Uterus (tissue), 2 donors: ENCODE data around the gene GFOD2.

ENCODE experiments used
- CTCF ChIP-seq, 4 experiments: fragments of 200-600 bp in 2 of 4; fragments of 450-650 bp in 2 of 4; sonication (generic) in 2 of 4; IDR thresholded peaks; one replicate each; pipeline ENCODE4 v1.5.1; 2016 to 2019; ENCODE audit warnings: antibody characterized with exemption in 4 of 4, mild to moderate bottlenecking in 2 of 4, moderate library complexity in 1 of 4
- POLR2A ChIP-seq, 2 donors: fragments of 450-650 bp; IDR thresholded peaks; one replicate each; pipeline ENCODE4 v1.6.1; 2016; ENCODE audit warnings: antibody characterized with exemption in 2 of 2, mild to moderate bottlenecking in 1 of 2, moderate library complexity in 1 of 2

- TF ChIP-seq CTCF (IDR thresholded peaks at IDR 0.05) (no peak), POLR2A (IDR thresholded peaks at IDR 0.05) (no peak)
Observed at GRCh38 chr16:67760956-67761230, 41.8 kb upstream of the GFOD2 start.
